HFFc6 (cell line): ENCODE results near the gene ZDHHC24. TPM values are rescaled to one million over a fixed set of nuclear protein-coding genes. Genes with fewer than 3 reads are reported as not detected.

Source experiments
- DNase-seq: peaks from one replicate; pipeline ENCODE4 v3.0.0-alpha.2; 2018
- H3K27ac Mint-ChIP-seq: 2 replicates; pipeline ENCODE4 v1.8.0; 2020; ENCODE audit warnings: mild to moderate bottlenecking, mixed read lengths
- H3K27me3 Mint-ChIP-seq: 2 replicates; pipeline ENCODE4 v1.8.0; 2021; ENCODE audit warnings: mild to moderate bottlenecking, moderate library complexity, mixed read lengths; ENCODE audit not compliant: insufficient read depth
- H3K36me3 Mint-ChIP-seq: 2 replicates; pipeline ENCODE4 v1.8.0; 2021; ENCODE audit warnings: low read depth, mixed read lengths
- H3K4me1 Mint-ChIP-seq: 2 replicates; pipeline ENCODE4 v1.8.0; 2020; ENCODE audit warnings: low read depth, mixed read lengths
- H3K4me3 Mint-ChIP-seq: 2 replicates; pipeline ENCODE4 v1.8.0; 2020; ENCODE audit warnings: mild to moderate bottlenecking, moderate library complexity, mixed read lengths
- H3K9me3 Mint-ChIP-seq: 2 replicates; pipeline ENCODE4 v1.8.0; 2020; ENCODE audit warnings: mild to moderate bottlenecking, mixed read lengths
- long read RNA-seq: library from polyadenylated mRNA; unstranded; transcript quantifications from one replicate; pipeline ENCODE4 v2.0.0, GENCODE V29; 2019
- total RNA-seq, 6 experiments: library from RNA; stranded (reverse); fragmentation: NEBNext Ultra II Directional; extraction: Animal tissue kit (Norgen Biotek cat#: 25700); gene quantifications; 2 replicates in 1 of 6; 3 replicates in 5 of 6; pipeline ENCODE4 v1.2.3, GENCODE V29; 2021
- TF ChIP-seq, protein P1 (sequence below): fragments of 200-600 bp; sonication (generic); IDR thresholded peaks from 2 replicates; pipeline ENCODE4 v1.5.0; 2021; ENCODE audit warnings: antibody characterized with exemption, mild to moderate bottlenecking

Gene ZDHHC24, protein sequence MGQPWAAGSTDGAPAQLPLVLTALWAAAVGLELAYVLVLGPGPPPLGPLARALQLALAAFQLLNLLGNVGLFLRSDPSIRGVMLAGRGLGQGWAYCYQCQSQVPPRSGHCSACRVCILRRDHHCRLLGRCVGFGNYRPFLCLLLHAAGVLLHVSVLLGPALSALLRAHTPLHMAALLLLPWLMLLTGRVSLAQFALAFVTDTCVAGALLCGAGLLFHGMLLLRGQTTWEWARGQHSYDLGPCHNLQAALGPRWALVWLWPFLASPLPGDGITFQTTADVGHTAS
- 10 to 100 TPM; 15.4 to 23.3 (median 18.6) TPM for total RNA-seq
- long read RNA-seq, full-length matches to known transcripts: 70 of 77 reads
- long read RNA-seq, partial matches to known transcripts: 4 of 77 reads
- long read RNA-seq, other reads (novel, unspliced or antisense): 3 of 77 reads

DNA sequence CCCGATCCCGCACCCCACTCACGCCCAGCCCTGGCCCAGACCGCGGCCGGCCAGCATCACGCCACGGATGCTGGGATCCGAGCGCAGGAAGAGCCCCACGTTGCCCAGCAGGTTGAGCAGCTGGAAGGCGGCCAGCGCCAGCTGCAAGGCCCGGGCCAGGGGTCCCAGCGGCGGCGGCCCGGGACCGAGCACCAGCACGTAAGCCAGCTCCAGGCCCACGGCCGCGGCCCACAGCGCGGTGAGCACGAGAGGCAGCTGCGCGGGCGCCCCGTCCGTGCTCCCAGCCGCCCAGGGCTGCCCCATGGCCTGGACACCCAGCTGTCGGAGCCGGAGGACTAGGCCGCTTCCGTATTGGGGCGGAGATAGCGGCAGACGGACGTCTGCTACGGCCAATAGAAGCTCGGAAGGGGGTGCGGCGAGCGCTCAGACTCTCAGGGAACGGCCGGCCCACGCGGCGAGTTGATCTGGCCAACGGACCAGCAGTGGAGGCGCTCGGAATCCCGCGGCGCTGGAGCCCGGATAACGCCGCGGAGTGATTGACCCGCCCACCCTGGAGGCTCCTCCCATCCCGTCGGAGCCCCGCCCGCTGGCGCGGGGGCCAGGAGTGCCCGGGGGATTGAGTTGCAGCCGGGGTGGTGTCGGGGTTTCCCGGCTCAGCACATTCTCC lies at the start of gene ZDHHC24:
Gene ZDHHC24 (minus strand): TSS at position 348 of the 667 bp plus-strand sequence. CDS start 45 bp downstream, at position 303.
- peak within 1 kb of the TSS; percentile 88 for H3K4me3 Mint-ChIP-seq
- TF ChIP-seq, protein P1, sequence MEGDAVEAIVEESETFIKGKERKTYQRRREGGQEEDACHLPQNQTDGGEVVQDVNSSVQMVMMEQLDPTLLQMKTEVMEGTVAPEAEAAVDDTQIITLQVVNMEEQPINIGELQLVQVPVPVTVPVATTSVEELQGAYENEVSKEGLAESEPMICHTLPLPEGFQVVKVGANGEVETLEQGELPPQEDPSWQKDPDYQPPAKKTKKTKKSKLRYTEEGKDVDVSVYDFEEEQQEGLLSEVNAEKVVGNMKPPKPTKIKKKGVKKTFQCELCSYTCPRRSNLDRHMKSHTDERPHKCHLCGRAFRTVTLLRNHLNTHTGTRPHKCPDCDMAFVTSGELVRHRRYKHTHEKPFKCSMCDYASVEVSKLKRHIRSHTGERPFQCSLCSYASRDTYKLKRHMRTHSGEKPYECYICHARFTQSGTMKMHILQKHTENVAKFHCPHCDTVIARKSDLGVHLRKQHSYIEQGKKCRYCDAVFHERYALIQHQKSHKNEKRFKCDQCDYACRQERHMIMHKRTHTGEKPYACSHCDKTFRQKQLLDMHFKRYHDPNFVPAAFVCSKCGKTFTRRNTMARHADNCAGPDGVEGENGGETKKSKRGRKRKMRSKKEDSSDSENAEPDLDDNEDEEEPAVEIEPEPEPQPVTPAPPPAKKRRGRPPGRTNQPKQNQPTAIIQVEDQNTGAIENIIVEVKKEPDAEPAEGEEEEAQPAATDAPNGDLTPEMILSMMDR: no peak
- H3K4me1 Mint-ChIP-seq: peaks cover 36% of the 10 kb centered on the region
- peaks cover 16% of the 10 kb centered on the region for H3K27me3 Mint-ChIP-seq
- peak; percentile 97 for DNase-seq
- H3K36me3 Mint-ChIP-seq: peaks cover 7% of the 10 kb centered on the region
- peak within 1 kb of the TSS; percentile 70 for H3K27ac Mint-ChIP-seq
- H3K9me3 Mint-ChIP-seq: no peaks in the 10 kb centered on the region

DNA sequence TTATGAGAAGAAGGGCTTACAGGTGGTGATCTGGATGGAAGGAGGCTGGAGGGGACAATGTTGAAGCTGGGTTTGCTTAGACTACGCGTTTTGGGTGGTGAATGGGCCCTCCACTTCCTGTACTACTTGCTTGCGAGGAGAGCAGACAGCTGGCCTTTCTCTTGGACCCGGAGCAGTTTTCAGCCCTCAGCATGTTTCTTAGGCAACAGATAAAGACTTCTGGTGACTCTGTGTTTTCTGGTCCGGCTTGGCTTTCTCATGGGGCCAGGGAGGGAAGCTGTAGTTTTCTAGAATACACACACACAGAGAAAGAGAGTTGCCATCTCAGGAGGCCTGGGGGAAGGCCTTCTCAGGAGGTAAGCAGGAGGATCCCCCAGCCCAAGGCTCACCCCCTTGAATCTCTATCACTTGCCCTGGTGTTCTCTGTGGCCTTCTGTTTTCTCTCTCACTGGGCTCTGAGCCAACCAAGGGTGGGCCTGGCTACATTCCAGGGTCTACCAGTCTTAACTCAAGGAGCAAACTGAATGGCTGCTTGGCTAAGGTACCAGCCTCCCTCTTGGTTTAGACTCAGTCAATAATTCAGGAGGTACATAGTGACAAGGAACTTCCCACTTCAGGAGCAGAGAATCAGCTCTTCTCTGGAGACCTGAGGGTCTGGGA lies 49.5 kb upstream of the ZDHHC24 start:
- Mint-ChIP-seq H3K27me3 (peaks cover 3% of the 10 kb centered on the region; the same call in 1 of the 2 replicates), H3K27ac (no peak overlapping the region), H3K36me3 (peaks cover 4% of the 10 kb centered on the region; the same call in 1 of the 2 replicates), H3K4me3 (no peak overlapping the region), H3K9me3 (no peaks in the 10 kb centered on the region), H3K4me1 (peaks cover 14% of the 10 kb centered on the region)
- TF ChIP-seq, protein P1: no peak
- DNase-seq: no peak

DNA sequence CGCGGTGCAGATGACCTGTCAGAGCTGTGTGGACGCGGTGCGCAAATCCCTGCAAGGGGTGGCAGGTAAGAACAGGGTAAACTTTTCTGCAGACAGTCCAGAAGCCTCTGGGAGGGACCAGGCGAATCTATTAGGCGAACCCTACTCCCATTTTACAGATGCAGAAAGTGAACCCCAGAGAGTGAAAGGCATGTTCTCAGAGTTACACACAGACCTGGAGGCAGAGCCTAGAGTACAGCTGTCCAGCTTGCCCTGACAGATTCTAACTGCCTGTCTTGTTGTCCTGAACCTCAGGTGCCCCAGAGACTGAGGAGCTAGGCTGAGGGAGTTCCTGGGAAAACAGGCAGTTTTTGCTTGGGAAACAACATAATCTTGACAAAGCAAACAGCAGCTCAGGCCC lies 47.8 kb upstream of the ZDHHC24 start:
- peaks cover 3% of the 10 kb centered on the region; the same call in 1 of the 2 replicates for H3K27me3 Mint-ChIP-seq
- TF ChIP-seq, protein P1: no peak
- peak overlapping the region; percentile 99 for H3K4me3 Mint-ChIP-seq
- peaks cover 14% of the 10 kb centered on the region for H3K4me1 Mint-ChIP-seq
- H3K27ac Mint-ChIP-seq: peak overlapping the region; percentile 96
- DNase-seq: no peak
- H3K36me3 Mint-ChIP-seq: peaks cover 4% of the 10 kb centered on the region; the same call in 1 of the 2 replicates
- no peaks in the 10 kb centered on the region for H3K9me3 Mint-ChIP-seq

DNA sequence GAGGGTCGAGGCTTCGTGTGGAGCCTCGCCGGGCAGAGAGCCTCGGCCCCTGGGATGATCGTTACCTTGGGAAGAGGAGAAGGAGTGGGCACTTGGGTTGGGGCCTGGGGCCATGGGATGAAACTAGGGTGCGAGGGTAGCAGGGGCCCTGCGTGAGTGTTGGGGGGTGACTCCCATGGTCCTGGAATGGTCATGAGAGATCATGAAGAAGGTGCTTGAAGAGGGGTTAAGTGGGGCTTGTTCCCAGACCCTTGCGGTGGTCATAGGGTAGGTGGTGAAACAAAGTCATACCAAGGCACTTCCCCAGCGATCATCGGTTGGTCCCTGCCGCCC lies 47.4 kb upstream of the ZDHHC24 start:
- H3K4me1 Mint-ChIP-seq: peaks cover 14% of the 10 kb centered on the region
- peak overlapping the region; percentile 96 for H3K27ac Mint-ChIP-seq
- TF ChIP-seq, protein P1: no peak
- peak overlapping the region; percentile 99 for H3K4me3 Mint-ChIP-seq
- H3K9me3 Mint-ChIP-seq: no peaks in the 10 kb centered on the region
- H3K27me3 Mint-ChIP-seq: peaks cover 3% of the 10 kb centered on the region; the same call in 1 of the 2 replicates
- peaks cover 4% of the 10 kb centered on the region; the same call in 1 of the 2 replicates for H3K36me3 Mint-ChIP-seq
- no peak for DNase-seq
